DMS153 (cell line): ENCODE measurements around the gene RAB17.
A peak's percentile ranks its signal among the peaks of the same experiment; 100 is the strongest.
"Not testable (repeated sequence)": the region's sequence is repeated elsewhere in the genome, so short reads cannot be mapped to it uniquely, and the experiment has no call there.

Source experiments
- DNase-seq: peaks from one replicate; lab custom pipeline; 2025; lab: John Stamatoyannopoulos, UW

The RAB17 gene

GRCh38 chr2:237624565-237624964, 34.0 kb upstream of the RAB17 start:
- DNase-seq: no peak

- no peak for DNase-seq
These were observed 33.2 kb upstream of the RAB17 start for GRCh38 chr2:237623428-237624403.

GRCh38 chr2:237618449-237618848, 27.9 kb upstream of the RAB17 start:
- DNase-seq: no peak

- no peak for DNase-seq
These were observed 27.1 kb upstream of the RAB17 start for GRCh38 chr2:237617587-237617982.

- no peak for DNase-seq
These were observed 26.4 kb upstream of the RAB17 start for GRCh38 chr2:237616734-237617586.

GRCh38 chr2:237616373-237616733, 25.8 kb upstream of the RAB17 start:
- DNase-seq: no peak

- no peak for DNase-seq
These were observed 25.2 kb upstream of the RAB17 start for GRCh38 chr2:237615631-237616249.

GRCh38 chr2:237614151-237614720, 23.7 kb upstream of the RAB17 start:
- DNase-seq: no peak

- DNase-seq: no peak
These were observed 23.1 kb upstream of the RAB17 start for GRCh38 chr2:237613679-237614078.

GRCh38 chr2:237612527-237613357, 22.2 kb upstream of the RAB17 start:
- no peak for DNase-seq

GRCh38 chr2:237606522-237606921, 16.0 kb upstream of the RAB17 start:
- not testable (repeated sequence) for DNase-seq

GRCh38 chr2:237604960-237605359, 14.4 kb upstream of the RAB17 start:
- DNase-seq: no peak

- no peak for DNase-seq
These were observed 13.9 kb upstream of the RAB17 start for GRCh38 chr2:237604391-237604790.

- DNase-seq: peak; percentile 13
These were observed 13.3 kb upstream of the RAB17 start for GRCh38 chr2:237603718-237604362.

GRCh38 chr2:237603049-237603717, 12.6 kb upstream of the RAB17 start:
- no peak for DNase-seq

GRCh38 chr2:237602409-237602808, 11.9 kb upstream of the RAB17 start:
- DNase-seq: no peak

GRCh38 chr2:237601453-237602116, 11.1 kb upstream of the RAB17 start:
- no peak for DNase-seq

GRCh38 chr2:237600205-237600846, 9.8 kb upstream of the RAB17 start:
- DNase-seq: no peak
